Globus pallidus (tissue), 1 donor: Measurements from ENCODE around the gene ARID3A.

Source experiments
- DNase-seq: peaks from one replicate; pipeline ENCODE4 v3.0.0-alpha.2; 2015; ENCODE audit warnings: low spot score

Gene ARID3A

DNA sequence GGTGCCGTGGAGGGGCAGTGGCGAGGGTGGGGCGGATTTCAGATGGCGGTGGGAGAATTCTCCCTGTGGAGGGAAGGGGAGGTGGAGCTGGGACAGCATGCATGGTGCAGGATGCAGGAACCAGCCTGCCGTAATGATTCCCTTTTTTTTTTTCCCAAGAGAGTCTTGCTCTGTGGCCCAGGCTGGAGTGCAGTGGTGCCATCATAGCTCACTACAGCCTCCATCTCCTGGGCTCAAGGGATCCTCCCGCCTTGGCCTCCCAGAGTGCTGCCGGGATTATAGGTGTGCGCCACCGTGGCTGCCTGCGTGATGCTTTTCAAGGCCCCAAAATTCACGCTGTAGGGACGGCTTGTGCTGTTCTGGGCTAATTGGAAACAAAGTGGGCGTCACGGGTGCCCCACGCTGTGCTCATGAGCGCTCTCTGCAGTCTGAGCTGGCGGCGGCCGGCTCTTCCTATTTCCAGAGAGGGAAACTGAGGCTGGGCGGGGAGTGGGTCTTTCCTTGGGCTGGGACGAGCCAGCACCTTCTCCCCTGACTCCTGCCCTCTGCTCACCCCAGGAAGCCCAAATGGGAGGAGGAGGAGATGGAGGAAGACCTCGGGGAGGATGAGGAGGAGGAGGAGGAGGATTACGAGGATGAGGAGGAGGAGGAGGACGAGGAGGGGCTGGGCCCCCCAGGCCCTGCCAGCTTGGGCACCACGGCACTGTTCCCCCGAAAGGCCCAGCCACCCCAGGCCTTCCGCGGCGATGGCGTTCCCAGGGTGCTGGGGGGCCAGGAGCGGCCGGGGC, 6.2 kb downstream of the ARID3A start:
- no peak for DNase-seq

DNA sequence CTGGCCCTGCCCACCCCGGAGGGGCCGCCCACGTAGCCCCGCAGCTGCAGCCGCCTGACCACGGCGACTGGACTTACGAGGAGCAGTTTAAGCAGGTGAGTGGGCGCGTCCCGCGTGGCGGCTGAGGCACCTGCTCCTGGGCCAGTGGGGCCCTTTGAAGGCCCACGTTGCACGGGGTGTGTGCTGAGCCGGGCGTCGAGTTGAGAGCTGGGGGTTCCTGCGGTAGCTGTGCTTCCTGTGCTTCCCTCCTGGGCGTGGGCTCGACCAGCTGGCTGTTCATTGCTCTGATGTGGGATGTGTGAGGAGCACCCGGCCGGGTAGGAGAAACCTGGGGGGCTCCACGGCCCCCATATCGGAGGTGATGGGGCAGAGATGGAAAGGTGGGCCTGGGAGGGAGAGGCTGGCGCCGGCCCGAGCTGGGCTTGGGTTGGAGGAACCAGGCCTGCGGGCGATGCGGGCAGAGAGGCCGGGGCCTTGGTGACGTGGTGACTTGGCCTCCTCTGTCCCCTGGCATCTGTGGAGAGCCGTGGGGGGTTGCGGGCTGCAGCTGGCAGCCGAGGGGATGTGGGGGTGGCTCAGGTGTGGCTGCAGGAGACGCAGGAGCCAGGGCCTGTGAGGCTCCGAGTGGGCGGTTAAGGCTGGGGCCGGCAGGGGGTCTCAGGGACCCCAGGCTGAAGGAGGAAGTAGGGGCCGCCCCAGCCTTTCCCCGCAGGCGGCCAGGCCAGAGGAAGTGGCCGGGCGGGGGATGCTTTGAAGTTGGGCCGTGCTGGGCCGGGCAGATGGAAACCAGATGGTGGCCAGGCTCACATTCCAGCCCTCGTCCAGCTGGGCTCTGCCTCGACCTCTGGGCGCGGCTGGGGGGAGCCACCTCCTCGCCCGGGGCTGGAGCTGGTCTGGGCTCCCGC, 7.1 kb downstream of the ARID3A start:
- DNase-seq: no peak

DNA sequence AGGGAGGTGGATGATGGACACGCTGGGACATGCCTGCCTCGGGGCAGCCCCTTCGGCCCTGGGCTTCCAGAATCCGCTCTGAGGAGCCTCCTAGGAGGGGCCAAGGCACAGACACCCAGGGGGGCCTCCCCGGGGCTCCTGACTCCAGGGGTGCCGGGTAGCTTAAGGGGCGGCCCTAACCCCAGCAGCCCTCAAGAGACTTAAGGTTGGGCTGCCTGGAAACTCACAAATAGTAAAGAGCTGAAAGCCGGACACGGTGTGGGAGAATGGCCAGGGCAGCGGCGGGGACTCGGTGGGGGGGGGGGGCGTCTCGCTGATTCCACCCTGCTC, 7.7 kb downstream of the ARID3A start:
- DNase-seq: no peak

DNA sequence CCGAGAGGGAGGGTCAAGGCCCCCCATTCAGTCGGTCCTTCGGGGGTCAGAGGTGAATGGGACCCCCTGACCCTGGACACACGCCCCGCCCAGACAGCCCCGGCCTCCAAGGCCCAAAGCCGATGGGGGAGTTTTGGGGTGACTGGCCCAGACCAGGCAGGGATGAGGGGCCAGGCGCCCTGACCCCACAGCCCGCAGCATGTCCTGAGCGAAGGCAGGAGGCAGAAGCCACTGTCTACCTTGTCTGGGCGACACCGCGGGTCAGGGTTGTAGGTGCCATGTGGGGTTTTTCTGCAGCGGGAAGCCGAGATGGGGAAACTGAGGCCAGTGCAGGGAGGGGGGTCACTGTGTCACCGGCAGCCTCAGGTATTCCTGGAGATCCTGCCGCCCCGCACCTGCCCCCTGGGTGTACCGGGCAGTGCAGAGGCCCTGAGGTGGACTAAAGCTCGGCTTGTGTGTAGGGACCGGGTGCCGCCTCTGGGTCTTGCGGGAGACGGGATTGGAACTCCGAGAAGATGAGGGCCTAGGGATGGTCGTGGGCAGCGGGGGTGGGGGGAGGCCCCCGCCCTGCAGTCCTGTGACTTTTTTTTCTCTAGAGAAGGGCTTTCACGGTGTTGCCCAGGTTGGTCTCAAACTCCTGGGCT, 8.5 kb downstream of the ARID3A start:
- no peak for DNase-seq

DNA sequence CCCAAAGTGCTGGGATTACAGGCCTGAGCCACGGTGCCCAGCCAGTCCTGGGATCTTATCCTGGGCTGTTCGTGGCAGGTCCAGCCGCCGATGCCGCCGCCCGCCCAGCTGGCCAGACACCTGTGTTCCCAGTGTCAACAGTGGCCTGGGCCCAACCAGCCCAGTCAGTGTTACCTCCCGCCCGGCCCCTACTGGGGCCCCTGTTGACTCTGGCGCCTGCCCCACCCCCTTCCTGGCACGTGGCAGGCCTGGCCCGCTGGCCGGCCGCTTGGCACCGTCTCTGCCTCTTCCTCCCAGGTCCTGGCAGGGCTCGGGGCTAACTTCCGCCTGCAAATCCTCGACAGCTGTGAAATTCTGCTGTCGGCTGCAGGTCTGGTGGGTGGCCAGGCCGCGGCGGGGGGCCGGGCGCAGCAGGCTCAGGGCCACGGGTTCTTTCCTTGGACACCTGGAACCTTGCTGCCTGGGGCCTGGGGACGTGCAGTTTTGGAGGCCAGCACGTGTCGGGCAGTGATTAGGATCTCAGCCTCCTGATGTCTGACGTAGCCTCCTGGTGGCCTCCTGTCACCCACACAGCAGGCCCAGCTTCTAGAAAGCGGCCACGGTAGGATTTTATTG, 9.1 kb downstream of the ARID3A start:
- peak; percentile 72 for DNase-seq

DNA sequence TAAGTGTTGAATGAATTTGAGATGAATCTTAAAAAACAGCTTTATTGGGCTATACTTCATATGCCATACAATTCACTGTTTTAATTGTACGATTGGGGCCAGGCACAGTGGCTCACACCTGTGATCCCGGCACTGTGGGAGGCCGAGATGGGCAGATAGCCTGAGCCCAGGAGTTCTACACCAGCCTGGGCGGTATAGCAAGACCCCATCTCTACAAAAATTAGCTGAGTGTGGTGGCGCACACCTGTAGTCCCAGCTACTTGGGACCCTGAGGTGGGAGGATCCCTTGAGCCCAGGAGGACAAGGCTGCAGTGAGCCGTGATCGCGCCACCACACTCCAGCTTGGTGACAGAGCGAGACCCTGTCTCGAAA, 10.3 kb downstream of the ARID3A start:
- DNase-seq: no peak

DNA sequence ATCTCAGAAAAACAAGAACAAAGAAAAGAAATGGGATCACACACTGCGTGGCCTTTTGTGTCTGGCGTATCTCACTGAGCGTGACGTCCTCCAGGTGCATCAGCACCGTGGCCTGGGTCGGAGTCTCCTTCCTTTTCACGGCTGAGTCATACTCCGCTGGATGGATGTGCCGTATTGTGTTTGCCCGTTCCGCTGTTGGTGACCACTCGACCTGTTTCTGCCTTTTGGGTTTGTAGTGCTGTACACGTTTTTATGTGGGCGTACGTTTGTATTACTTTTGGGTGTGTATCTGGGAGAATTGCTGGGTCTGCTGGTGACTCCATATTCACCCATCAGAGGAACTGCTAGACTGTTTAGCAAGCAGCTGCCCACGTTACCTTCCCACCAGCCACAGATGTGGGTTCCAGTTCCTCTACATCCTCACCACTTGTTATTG, 11.4 kb downstream of the ARID3A start:
- no peak for DNase-seq

DNA sequence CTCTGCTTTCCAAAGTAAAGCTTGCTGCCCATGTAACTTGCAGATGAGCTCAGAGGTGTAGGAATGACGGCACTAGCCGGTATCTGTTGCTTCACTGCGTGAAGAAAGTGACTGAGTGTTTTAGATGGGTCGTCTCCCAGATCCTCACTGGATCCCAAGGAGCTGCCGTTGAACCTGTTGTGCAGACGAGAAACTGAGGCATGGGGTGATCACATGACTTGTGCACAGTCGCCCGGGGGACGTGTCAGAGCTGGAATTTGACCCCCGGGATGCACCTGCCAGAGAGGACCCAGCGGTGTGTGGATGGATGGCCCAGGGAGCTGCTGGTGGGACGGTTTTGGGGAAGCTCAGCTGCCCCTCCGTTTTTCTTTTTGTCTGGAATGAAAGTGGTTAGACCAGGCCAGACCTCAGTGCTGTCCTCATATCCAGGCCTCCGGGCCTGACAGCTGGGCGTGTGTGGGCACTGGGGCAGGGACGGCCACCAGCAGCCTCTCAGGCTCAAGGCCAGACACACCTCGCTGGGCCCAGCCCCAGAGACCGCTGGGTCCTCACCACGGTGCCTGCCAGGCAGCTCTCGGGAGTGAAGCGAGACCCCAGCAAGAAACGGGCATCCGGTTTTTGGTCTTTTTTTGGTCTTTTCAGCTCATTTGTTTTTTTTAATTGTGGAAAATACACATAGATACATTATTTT, 12.5 kb downstream of the ARID3A start:
- DNase-seq: no peak

DNA sequence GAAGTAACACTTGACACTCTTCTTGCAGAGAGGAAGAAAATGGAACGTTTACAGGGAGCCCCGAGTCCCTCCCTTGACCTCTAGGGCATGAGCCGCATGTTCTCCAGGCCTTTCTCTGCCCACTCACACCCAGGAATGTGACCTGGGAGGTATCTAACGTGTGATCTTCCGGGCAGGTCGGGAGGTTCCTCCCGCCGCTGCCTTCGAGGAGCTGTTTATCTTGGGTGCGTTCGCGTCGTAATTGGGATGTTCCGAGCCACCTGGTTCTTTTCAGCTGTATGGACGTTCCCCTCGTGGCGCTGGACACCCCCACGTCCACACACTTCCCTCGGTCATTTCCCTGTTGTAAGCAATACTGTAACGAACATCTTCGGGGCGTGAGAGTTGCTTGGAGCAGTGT, 13.6 kb downstream of the ARID3A start:
- DNase-seq: no peak

DNA sequence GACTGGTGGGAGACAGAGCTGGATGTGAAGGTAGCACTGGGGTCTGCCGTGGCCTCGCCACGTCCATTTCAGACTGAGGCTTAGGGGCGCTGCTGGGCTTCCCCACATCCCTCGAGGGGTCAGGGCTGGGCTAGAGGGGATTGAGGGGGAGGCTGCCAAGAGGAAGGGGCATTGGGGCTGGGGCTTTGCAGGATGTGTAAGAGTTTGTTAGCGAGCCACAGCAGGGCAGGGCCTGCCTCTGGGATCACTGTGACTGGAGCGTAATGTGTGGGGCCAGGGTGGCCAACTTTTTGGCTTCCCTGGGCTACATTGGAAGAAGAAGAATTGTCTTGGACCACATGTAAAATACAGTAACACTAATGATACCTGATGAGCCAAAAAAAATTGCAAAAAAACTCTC, 14.1 kb downstream of the ARID3A start:
- DNase-seq: no peak

DNA sequence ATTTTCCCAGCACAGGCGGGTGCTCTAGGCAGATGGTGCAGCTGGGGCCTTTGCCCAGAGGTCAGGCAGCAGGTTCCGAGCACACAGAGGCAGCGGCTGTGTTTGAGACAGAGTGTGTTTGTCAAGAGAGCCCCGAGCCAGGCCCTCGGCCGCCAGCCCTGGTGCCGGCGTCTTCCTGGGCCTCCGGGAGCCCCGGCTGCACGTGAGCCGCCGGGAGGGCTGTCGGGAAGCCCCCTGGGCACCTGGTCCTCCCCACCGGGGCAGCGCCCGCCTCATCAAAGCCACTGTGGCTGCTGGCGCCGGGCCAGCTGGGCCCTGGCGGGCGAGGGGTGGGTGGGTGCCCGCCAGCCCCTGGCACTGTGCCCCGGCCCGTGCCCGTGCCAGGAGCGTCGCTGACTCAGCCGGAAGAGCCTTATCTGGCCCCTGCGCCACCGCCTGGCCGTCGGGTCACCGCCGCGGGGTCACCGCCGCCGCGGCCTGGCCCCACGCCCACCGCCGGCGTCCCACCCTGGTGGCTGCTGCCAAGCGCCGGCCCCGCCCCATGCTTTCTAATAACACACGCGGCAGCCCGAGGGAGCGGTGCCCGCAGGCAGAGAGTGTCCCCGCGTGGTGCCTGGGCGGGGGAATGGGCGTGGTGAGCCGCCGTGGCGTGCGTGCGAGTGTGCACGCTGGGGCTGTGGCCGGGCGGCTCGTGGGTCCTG, 14.9 kb downstream of the ARID3A start:
- DNase-seq: peak; percentile 81

DNA sequence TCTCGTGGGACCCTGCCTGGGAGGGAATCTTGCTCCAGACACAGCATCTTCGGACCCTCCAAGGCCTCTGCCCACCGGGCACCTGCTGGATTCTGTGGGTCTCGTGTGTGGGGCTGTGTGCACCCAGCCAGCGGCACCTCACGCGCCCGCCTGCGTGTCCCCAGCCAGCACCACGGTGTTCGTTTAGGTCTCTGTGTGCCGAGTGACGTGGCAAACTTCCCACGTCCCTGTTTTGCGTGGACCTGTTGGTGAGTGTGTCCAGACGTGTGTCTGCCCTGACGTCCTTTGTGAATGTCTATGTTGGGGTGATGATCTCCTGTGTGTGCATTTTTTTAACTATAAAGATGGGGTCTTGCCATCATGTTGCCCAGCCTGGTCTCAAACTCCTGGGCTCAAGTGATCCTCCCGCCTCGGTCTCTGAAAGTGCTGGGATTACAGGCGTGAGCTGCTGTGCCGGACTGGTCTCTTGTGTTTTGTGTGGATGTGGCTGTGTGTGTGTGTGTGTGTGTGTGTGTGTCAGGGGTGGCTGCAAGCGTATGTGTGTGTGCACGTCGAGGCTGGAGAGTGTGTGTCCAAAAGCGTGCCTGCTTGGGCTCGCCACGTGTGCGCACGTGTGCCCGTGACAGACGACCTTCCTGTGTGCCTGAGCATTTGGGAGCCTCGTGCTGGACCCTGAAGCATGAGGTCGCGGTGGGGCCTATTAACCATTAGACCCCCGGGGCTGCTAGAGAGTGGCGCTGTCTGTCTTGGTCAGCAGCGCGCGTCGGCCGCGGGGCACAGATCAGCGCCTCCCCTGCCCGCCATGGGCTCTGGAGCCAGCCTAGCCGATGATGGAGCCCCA, 15.7 kb downstream of the ARID3A start:
- DNase-seq: no peak

DNA sequence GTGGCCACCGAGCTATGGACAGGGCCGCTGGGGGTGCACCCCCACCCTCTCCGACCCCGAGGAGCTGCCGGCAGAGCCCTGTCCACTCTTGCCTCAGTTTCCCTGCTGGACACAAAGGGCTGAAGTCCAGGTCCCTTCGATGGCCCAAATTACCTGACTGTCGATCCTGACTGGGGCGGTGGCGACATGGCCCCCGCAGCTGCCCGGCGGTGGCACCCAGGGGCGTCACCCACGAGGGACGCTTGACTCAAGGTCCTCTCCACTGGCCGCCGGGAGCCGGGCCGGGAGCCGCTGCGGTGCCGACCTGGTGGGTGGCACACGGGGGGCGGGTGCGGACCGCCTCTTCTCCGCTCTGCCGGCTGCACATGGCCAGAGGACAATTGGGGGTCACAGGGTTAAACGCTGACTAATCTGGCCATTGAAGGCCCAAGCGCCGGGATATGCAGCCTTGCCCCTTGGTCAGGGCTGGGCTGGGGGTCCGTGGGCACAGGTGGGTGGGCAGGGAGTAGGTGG, 16.4 kb downstream of the ARID3A start:
- no peak for DNase-seq

DNA sequence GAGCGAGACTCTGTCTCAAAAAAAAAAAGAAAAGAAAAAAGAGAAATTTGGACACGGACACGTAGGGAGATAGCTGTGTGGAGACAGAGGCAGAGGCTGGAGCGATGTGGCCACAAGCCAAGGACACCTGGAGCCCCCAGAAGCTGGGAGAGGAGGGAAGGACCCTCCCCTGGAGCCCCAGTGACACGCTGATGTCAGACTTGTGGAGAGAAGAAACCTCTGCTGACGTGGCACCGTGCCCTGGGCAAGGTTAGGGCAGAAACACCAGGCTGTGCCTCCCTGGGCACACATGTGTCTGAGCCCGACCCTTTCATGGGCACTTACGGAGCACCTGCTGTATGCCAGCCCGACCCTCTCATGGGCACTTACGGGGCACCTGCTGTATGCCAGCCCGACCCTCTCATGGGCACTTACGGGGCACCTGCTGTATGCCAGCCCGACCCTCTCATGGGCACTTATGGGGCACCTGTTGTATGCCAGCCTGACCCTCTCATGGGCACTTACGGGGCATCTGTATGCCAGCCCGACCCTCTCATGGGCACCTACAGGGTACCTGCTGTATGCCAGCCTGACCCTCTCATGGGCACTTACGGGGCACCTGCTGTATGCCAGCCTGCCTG, 17.8 kb downstream of the ARID3A start:
- DNase-seq: no peak

DNA sequence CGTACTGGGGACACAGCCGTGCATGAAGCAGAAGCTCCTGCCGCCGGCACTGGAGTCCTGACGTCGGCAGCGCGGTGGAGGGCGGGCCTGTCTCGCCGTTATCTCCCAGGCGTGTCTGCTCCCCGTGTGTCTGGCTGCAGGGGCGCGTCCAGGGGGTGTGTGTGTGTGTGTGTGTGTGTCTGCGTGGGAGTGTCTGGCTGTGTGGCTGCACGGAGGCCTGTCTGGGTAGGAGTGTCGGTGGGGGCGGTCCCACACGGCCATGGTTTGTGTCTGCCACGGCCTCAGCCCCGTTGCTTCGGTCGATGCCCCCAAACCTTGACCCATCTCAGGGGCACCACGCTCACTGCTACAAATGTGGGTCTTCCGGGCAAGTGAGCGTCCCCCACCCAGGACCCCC, 18.3 kb downstream of the ARID3A start:
- no peak for DNase-seq

DNA sequence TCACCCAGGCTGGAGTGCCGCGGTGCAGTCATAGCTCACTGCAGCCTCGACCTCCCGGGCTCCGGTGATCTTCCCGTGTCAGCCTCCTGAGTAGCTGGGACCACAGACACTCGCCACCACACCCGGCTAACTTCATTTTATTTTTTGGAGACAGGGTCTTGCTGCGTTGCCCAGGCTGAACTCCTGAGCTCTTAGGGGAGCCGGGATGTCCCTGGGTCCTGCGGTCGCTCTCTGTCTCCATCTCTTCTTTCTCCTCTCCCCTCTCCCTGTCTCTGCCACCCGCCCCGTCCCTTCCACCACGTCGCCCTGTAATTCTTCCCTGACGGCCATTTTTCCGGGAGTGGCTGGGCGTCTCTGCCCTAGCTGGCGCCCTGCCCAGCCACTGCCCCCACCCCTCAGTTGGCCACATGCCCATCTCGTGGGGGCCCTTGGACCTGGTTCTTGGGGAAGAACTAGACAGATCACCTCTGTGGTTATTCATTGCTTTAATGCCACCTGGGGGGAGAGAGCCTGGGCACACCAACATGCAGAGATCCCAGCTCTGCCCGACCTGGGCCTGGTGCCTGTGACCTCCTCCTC, 18.9 kb downstream of the ARID3A start:
- DNase-seq: no peak

DNA sequence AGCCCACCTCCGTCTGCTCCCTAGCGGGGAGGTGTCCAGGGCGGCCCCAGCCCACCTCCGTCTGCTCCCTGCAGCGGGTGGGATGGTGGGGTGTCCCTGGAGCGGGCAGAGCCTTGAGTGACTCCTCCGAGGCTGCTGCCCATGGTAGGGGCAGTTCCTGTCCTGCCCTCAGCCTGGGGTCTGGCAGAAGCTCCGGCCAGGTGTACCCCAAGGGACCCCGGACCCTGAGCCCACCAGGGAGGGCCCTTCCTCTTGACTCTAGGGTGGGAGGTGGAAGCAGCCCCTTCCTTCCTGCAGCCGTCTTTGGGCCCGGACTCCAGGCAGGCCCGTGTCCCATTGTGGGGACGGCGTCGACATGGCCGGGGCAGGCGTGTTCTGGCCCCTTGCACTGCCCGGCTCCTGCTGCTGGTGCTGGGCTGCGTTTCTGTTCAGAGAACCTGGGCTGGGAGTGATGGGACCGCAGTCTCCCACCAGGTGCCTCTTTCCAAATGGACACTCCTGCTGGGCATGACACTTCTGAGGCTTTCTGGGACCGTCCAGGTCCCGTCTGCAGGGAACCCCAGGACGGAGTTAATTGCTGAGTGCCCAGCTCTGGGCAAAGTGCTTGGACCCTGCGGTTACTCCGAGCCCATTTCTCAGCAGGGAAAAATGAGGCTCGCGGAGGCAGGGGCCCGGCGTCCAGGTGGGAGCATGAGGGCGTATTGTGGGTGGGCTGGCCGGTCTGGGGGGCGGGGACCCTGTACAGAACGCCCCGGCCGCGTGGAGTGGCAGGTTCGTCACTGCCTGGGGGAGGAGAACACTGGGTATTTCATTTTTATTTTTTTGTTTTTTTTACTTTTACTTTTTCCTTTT, 19.8 kb downstream of the ARID3A start:
- DNase-seq: no peak

DNA sequence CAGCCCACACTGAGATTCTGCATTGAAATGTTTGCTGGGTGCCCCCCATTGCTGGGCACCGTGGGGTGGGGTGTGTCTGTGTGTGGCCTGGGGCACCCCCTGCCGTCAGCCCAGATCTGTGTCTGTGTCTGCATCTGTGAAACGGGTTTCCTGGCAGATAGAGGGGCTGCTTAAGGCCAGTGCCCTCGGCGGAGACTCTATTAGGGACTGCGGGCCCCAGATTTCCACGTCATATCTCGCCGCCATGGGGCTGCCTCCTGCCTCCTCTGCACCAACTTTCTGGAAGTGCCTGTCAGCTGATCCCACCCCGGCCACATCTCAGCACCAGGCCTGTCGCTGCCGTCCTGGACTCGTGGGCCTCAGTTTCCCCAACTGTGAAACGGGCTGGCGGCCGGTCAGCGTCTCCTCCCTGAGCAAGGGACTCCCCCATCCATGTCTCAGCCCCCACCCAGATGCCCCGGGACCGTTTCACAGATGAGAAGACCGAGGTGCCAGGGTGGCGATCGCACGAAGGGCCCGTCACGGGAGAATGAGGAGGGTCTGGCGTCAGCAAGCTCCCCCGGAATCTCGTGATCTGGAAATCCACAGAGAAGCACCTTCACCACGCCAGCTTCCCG, 21.4 kb downstream of the ARID3A start:
- DNase-seq: no peak
